ENCODE results near the gene WDR45B. TPM values are rescaled to one million over a fixed set of nuclear protein-coding genes. Genes with fewer than 3 reads are reported as not detected.

WDR45B gene
- total and polyA plus RNA-seq, 2 experiments from 2014 or later, result 83.2 to 99.5 TPM

DNA sequence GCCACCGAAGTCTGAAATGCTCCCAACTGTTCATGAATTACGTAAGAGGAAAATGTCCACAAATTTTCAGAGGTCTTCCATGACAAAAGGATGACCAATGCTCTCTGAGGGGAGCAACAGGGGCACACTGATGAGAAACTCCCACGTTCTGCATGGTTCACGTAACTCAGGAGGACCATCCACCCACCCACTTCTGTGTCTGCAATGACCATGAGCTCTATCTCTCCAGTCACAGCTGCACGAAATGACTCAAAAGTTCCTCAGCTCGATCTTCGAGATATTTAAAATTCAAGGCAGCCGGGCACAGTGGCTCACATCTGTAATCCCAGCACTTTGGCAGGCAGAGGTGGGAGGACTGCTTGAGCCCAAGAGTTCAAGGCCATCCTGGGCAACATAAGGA, 15.8 kb downstream of the WDR45B start:
- Histone ChIP-seq H3K27me3 (no peaks in the 10 kb centered on the region), H3K4me1 (ENCODE audit: low read depth) (no peaks in the 10 kb centered on the region), H3K27ac (no peak overlapping the region), H3K9me3 (ENCODE audit: low read depth) (no peaks in the 10 kb centered on the region), H3K36me3 (peaks cover 16% of the 10 kb centered on the region), H3K4me3 (no peak overlapping the region)
- TF ChIP-seq CTCF (IDR thresholded peaks at IDR 0.05; ENCODE audit: low read depth, low read length), result no peak
- DNase-seq (ENCODE audit: low read depth in 1 of 2, low spot score in 1 of 2), result no peak

GRCh38 chr17:82631544-82631943, 16.7 kb downstream of the WDR45B start:
- Histone ChIP-seq H3K4me1 (ENCODE audit: low read depth) (no peaks in the 10 kb centered on the region), H3K27me3 (no peaks in the 10 kb centered on the region), H3K9me3 (ENCODE audit: low read depth) (no peaks in the 10 kb centered on the region), H3K27ac (no peak overlapping the region), H3K36me3 (peaks cover 22% of the 10 kb centered on the region), H3K4me3 (no peak overlapping the region)
- DNase-seq (ENCODE audit: low read depth in 1 of 2, low spot score in 1 of 2), result no peak
- no peak for TF ChIP-seq CTCF (IDR thresholded peaks at IDR 0.05; ENCODE audit: low read depth, low read length)

GRCh38 chr17:82630212-82630611, 18.0 kb downstream of the WDR45B start:
- H3K27ac ChIP-seq, result no peak overlapping the region
- no peaks in the 10 kb centered on the region for H3K9me3 ChIP-seq (ENCODE audit: low read depth)
- no peak for TF ChIP-seq CTCF (IDR thresholded peaks at IDR 0.05; ENCODE audit: low read depth, low read length)
- H3K27me3 ChIP-seq, result no peaks in the 10 kb centered on the region
- no peak for DNase-seq (ENCODE audit: low read depth in 1 of 2, low spot score in 1 of 2)
- no peak overlapping the region for H3K4me3 ChIP-seq
- peaks cover 28% of the 10 kb centered on the region for H3K36me3 ChIP-seq
- no peaks in the 10 kb centered on the region for H3K4me1 ChIP-seq (ENCODE audit: low read depth)

DNA sequence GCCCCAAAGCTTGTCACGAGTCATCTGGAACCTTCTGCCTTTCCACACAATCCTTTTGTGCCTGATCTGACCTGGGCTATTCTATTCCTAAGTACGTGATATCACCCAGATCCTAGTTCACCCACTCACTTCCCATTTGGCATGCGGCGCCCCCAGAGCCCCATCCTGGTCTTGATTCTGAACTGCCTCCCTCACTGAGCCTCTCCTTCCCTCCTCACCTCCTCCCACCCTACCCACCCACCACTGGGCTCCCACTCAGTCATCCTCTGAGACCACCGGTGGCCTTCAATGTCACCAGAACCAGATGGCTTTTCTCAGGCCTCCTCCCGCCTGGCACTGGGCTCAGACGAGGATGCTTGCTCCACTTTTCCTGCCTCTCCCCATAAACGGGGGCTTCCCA, 18.5 kb downstream of the WDR45B start:
- TF ChIP-seq CTCF (IDR thresholded peaks at IDR 0.05; ENCODE audit: low read depth, low read length), result no peak
- Histone ChIP-seq H3K27me3 (no peaks in the 10 kb centered on the region), H3K27ac (no peak overlapping the region), H3K9me3 (ENCODE audit: low read depth) (no peaks in the 10 kb centered on the region), H3K36me3 (peaks cover 32% of the 10 kb centered on the region), H3K4me3 (no peak overlapping the region), H3K4me1 (ENCODE audit: low read depth) (no peaks in the 10 kb centered on the region)
- DNase-seq (ENCODE audit: low read depth in 1 of 2, low spot score in 1 of 2), result no peak

GRCh38 chr17:82627405-82627804, 20.8 kb downstream of the WDR45B start:
- no peaks in the 10 kb centered on the region for H3K9me3 ChIP-seq (ENCODE audit: low read depth)
- H3K4me1 ChIP-seq (ENCODE audit: low read depth), result no peaks in the 10 kb centered on the region
- no peak for DNase-seq (ENCODE audit: low read depth in 1 of 2, low spot score in 1 of 2)
- peaks cover 36% of the 10 kb centered on the region for H3K36me3 ChIP-seq
- no peak overlapping the region for H3K4me3 ChIP-seq
- H3K27me3 ChIP-seq, result no peaks in the 10 kb centered on the region
- no peak overlapping the region for H3K27ac ChIP-seq
- no peak for TF ChIP-seq CTCF (IDR thresholded peaks at IDR 0.05; ENCODE audit: low read depth, low read length)

DNA sequence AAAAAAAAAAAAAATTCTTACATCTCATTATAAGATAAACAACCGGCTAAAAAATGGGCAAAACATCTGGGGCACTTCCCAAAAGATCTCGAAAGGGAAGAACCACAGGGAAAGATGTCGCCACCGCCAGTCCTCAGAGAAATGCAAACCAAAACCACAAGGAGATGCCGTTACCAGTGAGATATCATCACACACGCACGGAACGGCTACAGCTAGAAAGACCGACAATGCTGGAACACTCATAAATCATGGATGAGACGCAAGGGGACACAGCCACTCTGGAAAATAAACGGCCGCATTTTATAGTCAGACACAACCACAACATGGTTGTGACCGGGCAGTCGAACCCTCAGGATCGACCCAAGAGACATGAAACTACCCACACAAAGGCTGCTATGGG, 24.5 kb downstream of the WDR45B start:
- TF ChIP-seq CTCF (IDR thresholded peaks at IDR 0.05; ENCODE audit: low read depth, low read length), result no peak
- H3K36me3 ChIP-seq, result peaks cover 55% of the 10 kb centered on the region
- no peak for DNase-seq (ENCODE audit: low read depth in 1 of 2, low spot score in 1 of 2)

More for the DNA sequence above, 24.5 kb downstream of the WDR45B start:
- Histone ChIP-seq H3K9me3 (ENCODE audit: low read depth) (no peaks in the 10 kb centered on the region), H3K27ac (no peak overlapping the region), H3K4me1 (ENCODE audit: low read depth) (no peaks in the 10 kb centered on the region), H3K27me3 (no peaks in the 10 kb centered on the region), H3K4me3 (no peak overlapping the region)
